Activated naive CD4-positive, alpha-beta T cell treated with anti-CD3 and anti-CD28 coated beads for 36 hours (primary cell): ENCODE results near the gene POP4. TPM values are rescaled to one million over a fixed set of nuclear protein-coding genes. Genes with fewer than 3 reads are reported as not detected.

Source experiments
- CTCF ChIA-PET: fragments of 350-600 bp; sonication (Branson Sonifier 250); formaldehyde crosslinking; loops from one replicate; lab custom pipeline; 2021; ENCODE audit warnings: antibody characterized with exemption; lab: Charles Lee
- DNase-seq: peaks from one replicate; pipeline ENCODE4 v3.0.0-alpha.2; 2020
- H3K27ac Mint-ChIP-seq: one replicate; pipeline ENCODE4 v1.8.0; 2021; ENCODE audit warnings: mild to moderate bottlenecking, mixed read lengths
- H3K27me3 Mint-ChIP-seq: one replicate; pipeline ENCODE4 v1.8.0; 2021; ENCODE audit warnings: low read depth, mixed read lengths
- H3K36me3 Mint-ChIP-seq: one replicate; pipeline ENCODE4 v1.8.0; 2021; ENCODE audit warnings: low read depth, mixed read lengths
- H3K4me1 Mint-ChIP-seq: one replicate; pipeline ENCODE4 v1.8.0; 2021; ENCODE audit warnings: low read depth, mixed read lengths
- H3K4me3 Mint-ChIP-seq: one replicate; pipeline ENCODE4 v1.8.0; 2021; ENCODE audit warnings: mild to moderate bottlenecking, moderate library complexity, mixed read lengths
- H3K9me3 Mint-ChIP-seq: one replicate; pipeline ENCODE4 v1.8.0; 2021; ENCODE audit warnings: mixed read lengths
- intact Hi-C: fragments of 100-400 bp; cut with micrococcal nuclease; formaldehyde crosslinking; loops from one replicate; pipeline ENCODE4 v1.15.1; 2023
- total RNA-seq, 2 experiments: library from RNA; stranded (reverse); gene quantifications; one replicate each; pipeline ENCODE4 v1.2.3, GENCODE V29; 2021

The POP4 gene
- total RNA-seq, 2 experiments from 2014 or later: 79.5 to 83.3 TPM

DNA sequence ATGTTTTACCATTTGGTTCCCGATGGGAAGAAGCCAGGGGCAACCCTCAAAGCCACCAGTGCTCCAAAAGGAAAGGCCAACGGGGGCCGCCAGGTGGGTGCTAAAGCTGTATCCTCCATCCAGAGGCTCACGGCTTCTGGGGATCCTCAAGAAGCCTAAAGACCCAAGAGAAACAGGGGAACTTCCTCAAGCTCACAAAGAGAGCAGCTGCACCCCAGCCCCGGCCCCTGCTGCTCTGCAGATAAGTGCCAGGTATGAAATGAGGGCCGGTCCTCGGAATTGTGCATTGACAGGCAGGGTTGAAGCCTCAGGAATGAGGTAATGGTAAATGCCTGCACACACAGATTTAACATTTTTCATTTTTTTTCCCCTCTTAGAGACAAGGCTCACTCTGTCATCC, 8.0 kb upstream of the POP4 start:
- Mint-ChIP-seq H3K27me3 (peaks cover 5% of the 10 kb centered on the region), H3K4me1 (no peaks in the 10 kb centered on the region), H3K27ac (no peak overlapping the region), H3K36me3 (no peaks in the 10 kb centered on the region), H3K4me3 (no peak overlapping the region), H3K9me3 (no peaks in the 10 kb centered on the region)
- intact Hi-C loops: loop anchor here (10.0 kb wide), 1 partner anchor 133 kb away; no protein-coding TSS in a partner anchor
- no peak for DNase-seq
- CTCF ChIA-PET: interaction anchor here (0.9 to 2.4 kb wide), 6 partner anchors 10 to 118 kb away, joined by 3 to 10 read pairs (median 4); no protein-coding TSS in a partner anchor

DNA sequence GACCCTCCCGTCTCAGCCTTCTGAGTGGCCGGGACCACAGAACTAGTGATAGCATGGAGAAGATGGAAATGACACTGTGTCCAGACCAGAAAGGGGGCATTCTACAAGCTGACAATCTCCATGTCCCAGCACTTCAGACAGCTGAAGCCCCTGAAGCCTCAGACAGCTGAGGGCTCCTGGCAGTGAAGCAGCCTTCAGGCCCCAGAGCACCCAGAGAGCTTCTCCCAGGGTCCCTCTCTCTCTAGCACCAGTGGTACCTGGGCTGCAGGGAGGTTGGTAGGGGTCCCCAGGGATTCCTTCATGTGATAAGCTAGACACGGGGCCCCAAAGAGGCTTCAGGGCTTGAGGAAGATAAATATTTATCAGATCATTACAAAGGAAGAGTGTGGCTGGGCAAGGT, 7.6 kb upstream of the POP4 start:
- CTCF ChIA-PET: interaction anchor here (0.6 to 2.4 kb wide), 6 partner anchors 11 to 220 kb away, joined by 3 to 10 read pairs (median 3); no protein-coding TSS in a partner anchor
- no peaks in the 10 kb centered on the region for H3K9me3 Mint-ChIP-seq
- no peaks in the 10 kb centered on the region for H3K4me1 Mint-ChIP-seq
- peaks cover 5% of the 10 kb centered on the region for H3K27me3 Mint-ChIP-seq
- no peak overlapping the region for H3K4me3 Mint-ChIP-seq
- no peaks in the 10 kb centered on the region for H3K36me3 Mint-ChIP-seq
- intact Hi-C loops: loop anchor here (10.0 kb wide), 1 partner anchor 134 kb away; no protein-coding TSS in a partner anchor
- no peak for DNase-seq
- H3K27ac Mint-ChIP-seq: no peak overlapping the region

DNA sequence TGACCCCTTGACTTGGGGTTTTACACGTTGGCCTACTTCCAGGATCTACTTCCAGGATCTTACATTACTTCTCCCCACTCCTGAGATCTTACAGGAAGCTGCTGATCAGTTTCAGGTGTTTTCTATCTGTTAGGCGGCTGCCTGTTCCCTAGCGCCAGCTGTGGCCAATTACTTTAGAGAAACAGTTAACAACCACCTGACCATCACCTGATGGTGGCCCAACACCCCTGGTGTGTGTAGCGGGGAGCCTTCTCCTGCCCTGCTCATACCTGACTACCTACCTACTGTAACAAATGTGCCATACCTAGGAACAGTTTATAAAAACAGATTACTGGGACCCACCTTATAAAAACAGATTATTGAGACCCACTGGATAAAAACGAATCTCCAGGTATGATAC, 2.8 kb upstream of the POP4 start:
- H3K9me3 Mint-ChIP-seq: no peaks in the 10 kb centered on the region
- CTCF ChIA-PET: no interaction called here
- intact Hi-C loops: loop anchor here (10.0 kb wide), 1 partner anchor 339 kb away; no protein-coding TSS in a partner anchor

DNA sequence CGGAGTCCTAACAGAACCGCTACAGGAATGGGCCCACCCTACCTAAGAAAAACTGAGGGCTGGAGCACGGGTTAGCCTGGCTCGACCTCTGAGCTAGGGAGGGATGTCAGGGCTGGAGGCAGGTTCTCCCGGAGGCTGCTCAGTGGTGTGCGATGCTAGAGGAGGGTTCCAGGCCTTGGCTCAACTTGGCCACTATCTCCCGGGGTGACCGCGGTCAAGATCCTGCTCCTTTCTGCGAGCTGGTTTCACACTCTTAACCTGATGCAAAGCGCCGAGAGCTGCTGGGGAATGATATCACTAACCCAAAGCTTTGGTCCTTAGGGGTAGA, 301 bp downstream of the POP4 start:
- Mint-ChIP-seq H3K27me3 (no peaks in the 10 kb centered on the region), H3K36me3 (peaks cover 13% of the 10 kb centered on the region), H3K27ac (peak overlapping the region; percentile 100), H3K4me3 (peak overlapping the region; percentile 100), H3K9me3 (no peaks in the 10 kb centered on the region), H3K4me1 (peaks cover 29% of the 10 kb centered on the region)
- intact Hi-C loops: loop anchor here (1.0 to 10.0 kb wide), 12 partner anchors 19 to 1814 kb away; partner anchors contain the start of genes PLEKHF1, UQCRFS1 and URI1
- no peak for DNase-seq
- CTCF ChIA-PET: interaction anchor here (0.5 to 6.9 kb wide), 15 partner anchors 13 to 412 kb away, joined by 3 to 102 read pairs (median 5); partner anchors contain the start of gene PLEKHF1

More for the DNA sequence above, 2.8 kb upstream of the POP4 start:
- Mint-ChIP-seq H3K27me3 (no peaks in the 10 kb centered on the region), H3K27ac (no peak overlapping the region), H3K36me3 (peaks cover 4% of the 10 kb centered on the region), H3K4me1 (peaks cover 20% of the 10 kb centered on the region), H3K4me3 (no peak overlapping the region)
- no peak for DNase-seq

DNA sequence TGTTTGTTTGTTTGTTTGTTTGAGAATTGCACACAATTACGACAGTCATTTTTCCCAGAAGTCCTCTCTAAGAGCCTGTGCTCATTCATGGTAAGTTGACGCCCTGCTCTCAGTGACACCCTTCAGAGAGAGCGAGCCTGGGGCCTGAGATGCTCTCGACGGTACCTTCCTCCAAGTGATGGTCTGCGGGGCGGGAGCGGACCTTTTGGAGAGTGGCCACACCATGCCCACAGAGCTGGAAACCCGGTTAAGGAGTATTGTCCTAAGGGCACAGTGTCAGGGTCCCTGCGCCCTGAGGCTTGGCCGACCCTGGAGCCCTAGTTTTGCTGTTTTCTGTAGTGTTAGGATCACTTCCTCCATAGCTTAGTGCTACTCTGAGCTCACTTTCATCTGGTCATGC, 3.6 kb downstream of the POP4 start:
- Mint-ChIP-seq H3K9me3 (no peaks in the 10 kb centered on the region), H3K36me3 (peaks cover 33% of the 10 kb centered on the region), H3K27me3 (no peaks in the 10 kb centered on the region), H3K4me1 (peaks cover 27% of the 10 kb centered on the region), H3K4me3 (no peak overlapping the region), H3K27ac (no peak overlapping the region)
- intact Hi-C loops: loop anchor here (1.0 to 10.0 kb wide), 7 partner anchors 59 to 1817 kb away; no protein-coding TSS in a partner anchor
- DNase-seq: no peak
- CTCF ChIA-PET: interaction anchor here (0.9 to 6.9 kb wide), 16 partner anchors 9 to 112 kb away, joined by 3 to 147 read pairs (median 12); partner anchors contain the start of genes C19orf12 and PLEKHF1

DNA sequence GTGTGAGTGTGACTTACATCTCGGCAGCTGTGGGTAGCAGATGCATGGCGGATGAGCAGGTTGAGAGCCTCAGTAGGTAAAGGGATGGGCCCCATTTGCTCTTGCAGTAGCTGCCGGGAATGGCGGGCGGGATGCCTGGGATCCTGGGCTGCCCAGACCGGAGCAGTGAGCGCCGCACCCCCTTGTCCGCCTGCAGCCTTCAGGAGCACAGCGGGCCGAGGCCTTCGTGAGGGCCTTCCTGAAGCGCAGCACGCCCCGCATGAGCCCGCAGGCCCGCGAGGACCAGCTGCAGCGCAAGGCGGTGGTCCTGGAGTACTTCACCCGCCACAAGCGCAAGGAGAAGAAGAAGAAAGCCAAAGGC, 4.1 kb downstream of the POP4 start:
- CTCF ChIA-PET: interaction anchor here (0.6 to 6.9 kb wide), 31 partner anchors 10 to 393 kb away, joined by 3 to 147 read pairs (median 5); partner anchors contain the start of genes C19orf12 and PLEKHF1
- Mint-ChIP-seq H3K27me3 (no peaks in the 10 kb centered on the region), H3K27ac (no peak overlapping the region), H3K4me3 (no peak overlapping the region), H3K9me3 (no peaks in the 10 kb centered on the region), H3K36me3 (peaks cover 33% of the 10 kb centered on the region), H3K4me1 (peaks cover 24% of the 10 kb centered on the region)
- DNase-seq: no peak
- intact Hi-C loops: loop anchor here (1.0 kb wide), 3 partner anchors 58 to 106 kb away; no protein-coding TSS in a partner anchor

DNA sequence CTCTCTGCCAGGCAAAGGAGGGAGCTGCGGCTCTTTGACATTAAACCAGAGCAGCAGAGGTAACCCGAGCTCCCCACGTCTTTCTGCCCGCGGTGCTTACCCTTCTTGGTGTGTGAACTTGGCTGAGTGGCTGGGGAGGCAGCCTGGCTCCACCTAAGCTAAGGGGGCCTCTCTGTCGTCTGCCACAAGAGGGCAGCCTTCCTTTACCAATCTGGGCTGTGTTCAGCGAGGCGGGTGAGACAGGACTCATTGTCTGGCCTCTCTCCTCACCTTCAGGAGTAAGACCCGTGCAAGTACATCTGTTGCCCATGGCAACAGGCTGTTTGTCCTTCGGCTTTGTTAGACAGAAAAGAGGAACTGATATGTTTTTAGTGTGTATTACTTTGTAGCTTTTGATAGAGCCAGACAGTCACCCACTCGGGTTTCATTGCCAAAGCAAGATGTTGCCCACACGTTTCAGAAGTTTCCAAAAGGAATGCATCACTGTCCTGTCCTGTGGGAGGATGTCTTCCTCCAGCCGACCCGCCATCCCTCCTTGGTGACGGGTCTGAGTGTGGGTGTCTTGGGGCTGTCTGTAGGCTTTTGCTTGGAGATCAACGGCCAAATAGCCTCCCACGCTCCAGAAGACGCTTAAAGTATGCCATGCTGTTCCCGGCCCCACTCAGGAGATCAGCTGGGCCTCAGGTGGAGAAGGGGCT, 4.6 kb downstream of the POP4 start:
- H3K4me3 Mint-ChIP-seq: no peak overlapping the region
- peaks cover 38% of the 10 kb centered on the region for H3K36me3 Mint-ChIP-seq
- no peaks in the 10 kb centered on the region for H3K27me3 Mint-ChIP-seq
- CTCF ChIA-PET: interaction anchor here (0.6 to 6.9 kb wide), 33 partner anchors 10 to 393 kb away, joined by 3 to 147 read pairs (median 5); partner anchors contain the start of genes C19orf12 and PLEKHF1
- no peak overlapping the region for H3K27ac Mint-ChIP-seq
- H3K4me1 Mint-ChIP-seq: peaks cover 24% of the 10 kb centered on the region
- intact Hi-C loops: loop anchor here (1.0 kb wide), 3 partner anchors 58 to 106 kb away; no protein-coding TSS in a partner anchor
- peak; percentile 92 for DNase-seq
- no peaks in the 10 kb centered on the region for H3K9me3 Mint-ChIP-seq

DNA sequence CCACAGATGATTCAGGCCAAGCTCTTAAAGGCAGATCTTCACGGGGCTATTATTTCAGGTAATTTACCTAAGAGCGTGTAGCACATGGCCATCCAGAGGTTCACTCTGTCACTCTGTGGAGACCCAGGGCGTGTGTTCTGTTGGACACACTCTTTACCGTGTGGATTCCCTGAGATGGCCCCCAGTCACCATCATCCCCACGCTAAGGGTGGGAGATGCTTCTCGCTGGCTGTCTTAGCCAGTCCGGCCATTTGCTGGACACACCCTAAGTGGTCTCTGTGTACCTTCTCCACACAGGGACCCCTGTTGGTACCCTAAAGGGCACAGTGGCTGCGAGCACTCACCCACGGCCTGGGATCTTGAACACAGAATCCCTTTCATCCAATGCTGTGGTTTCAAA, 6.0 kb downstream of the POP4 start:
- Mint-ChIP-seq H3K4me3 (no peak overlapping the region), H3K27ac (no peak overlapping the region), H3K36me3 (peaks cover 39% of the 10 kb centered on the region)

DNA sequence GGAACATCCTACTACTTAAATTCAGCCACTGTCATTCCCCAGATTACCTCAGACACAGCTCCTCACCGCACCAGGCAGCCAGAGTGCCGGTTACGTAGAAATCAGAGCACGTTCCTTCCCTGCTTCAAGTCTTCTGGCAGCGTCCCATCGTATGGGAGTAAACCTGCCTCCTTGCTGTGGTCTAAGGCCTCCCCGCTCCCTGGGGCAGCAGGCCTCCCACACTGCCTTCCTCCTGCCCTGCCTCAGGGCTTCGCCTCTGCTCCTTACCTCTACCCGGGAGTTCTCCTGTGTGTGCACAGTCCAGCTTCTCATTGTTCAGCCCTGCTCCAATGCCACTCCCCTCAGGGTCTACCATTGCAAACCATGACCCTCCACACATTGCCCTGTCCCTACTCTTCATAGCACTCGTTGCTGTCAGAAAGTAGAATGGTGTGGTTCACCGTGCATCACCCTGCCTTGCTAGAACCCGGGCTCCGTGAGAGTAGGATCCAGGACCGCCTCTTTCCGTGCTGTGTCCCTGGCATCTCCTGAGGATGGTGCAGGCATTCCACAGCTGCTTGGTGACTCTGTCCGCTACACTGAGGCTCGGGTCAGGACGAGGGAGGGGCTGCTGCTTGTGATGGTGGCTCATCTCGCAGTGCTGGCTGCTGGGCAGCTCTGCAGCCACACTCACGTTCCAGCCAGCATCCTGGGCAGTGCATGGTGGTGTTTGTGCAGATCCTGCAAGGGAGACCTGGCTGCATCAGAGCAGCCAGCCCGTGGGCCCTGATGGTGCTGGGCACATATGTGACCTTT, 6.9 kb downstream of the POP4 start:
- H3K9me3 Mint-ChIP-seq: no peaks in the 10 kb centered on the region
- H3K4me3 Mint-ChIP-seq: no peak overlapping the region
- DNase-seq: no peak
- CTCF ChIA-PET: interaction anchor here (0.8 to 6.8 kb wide), 4 partner anchors 15 to 102 kb away, joined by 3 to 147 read pairs (median 58); partner anchors contain the start of gene C19orf12
- no peak overlapping the region for H3K27ac Mint-ChIP-seq
- no peaks in the 10 kb centered on the region for H3K27me3 Mint-ChIP-seq
- H3K4me1 Mint-ChIP-seq: peaks cover 9% of the 10 kb centered on the region
- intact Hi-C loops: no loop called here
- peaks cover 40% of the 10 kb centered on the region for H3K36me3 Mint-ChIP-seq

More for the DNA sequence above, 6.0 kb downstream of the POP4 start:
- Mint-ChIP-seq H3K27me3 (no peaks in the 10 kb centered on the region), H3K9me3 (no peaks in the 10 kb centered on the region), H3K4me1 (peaks cover 13% of the 10 kb centered on the region)
- CTCF ChIA-PET: interaction anchor here (0.6 to 6.9 kb wide), 11 partner anchors 9 to 915 kb away, joined by 4 to 147 read pairs (median 21); partner anchors contain the start of genes C19orf12 and PLEKHF1
- no peak for DNase-seq
- intact Hi-C loops: no loop called here

DNA sequence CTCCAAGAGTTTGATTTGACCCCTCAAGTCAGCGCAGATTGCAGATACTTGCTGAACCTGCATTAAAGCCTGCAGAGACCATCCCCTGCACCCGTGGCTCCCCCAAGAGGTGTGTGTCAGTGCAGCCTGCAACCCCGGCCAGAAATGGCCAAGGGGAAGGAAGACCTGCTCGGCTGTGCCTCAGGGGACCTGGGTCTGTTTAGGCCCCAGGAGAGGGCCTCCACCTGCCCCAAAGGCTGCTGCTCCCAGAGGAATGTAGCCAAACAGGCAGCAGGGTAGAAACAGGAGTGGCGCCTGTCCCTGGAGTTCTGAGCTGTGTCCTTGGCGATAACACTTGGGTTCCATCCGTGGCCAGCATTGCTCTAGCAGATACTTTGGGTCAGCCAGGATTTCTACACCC, 8.0 kb downstream of the POP4 start:
- Mint-ChIP-seq H3K27me3 (no peaks in the 10 kb centered on the region), H3K4me3 (no peak overlapping the region), H3K9me3 (no peaks in the 10 kb centered on the region), H3K27ac (no peak overlapping the region), H3K36me3 (peaks cover 39% of the 10 kb centered on the region), H3K4me1 (peaks cover 6% of the 10 kb centered on the region)
- intact Hi-C loops: no loop called here
- CTCF ChIA-PET: interaction anchor here (1.4 to 6.8 kb wide), 3 partner anchors 78 to 102 kb away, joined by 4 to 147 read pairs (median 82); partner anchors contain the start of gene C19orf12
- no peak for DNase-seq

DNA sequence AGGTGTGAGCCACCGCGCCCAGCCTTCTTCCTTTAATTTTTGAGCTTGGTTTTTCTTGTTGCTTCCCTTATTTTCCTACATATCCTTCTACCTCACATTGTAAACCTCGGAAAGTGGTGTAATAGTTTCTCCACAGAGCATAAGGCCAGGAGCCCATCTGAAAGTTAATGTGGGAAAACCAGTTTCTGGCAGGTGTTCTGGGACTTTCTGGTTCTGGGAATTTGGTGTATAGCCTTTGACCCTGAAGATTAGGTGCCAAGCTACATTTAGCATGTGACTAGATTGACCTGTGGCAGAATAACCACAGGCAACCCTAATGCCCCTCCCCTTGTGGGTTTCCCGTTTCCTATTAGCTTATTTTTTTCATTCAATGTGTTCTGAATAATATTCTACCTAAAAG, 8.7 kb downstream of the POP4 start:
- intact Hi-C loops: no loop called here
- peaks cover 6% of the 10 kb centered on the region for H3K4me1 Mint-ChIP-seq

More for the DNA sequence above, 8.7 kb downstream of the POP4 start:
- CTCF ChIA-PET: interaction anchor here (0.7 to 6.8 kb wide), 4 partner anchors 53 to 114 kb away, joined by 3 to 147 read pairs (median 4); no protein-coding TSS in a partner anchor
- Mint-ChIP-seq H3K4me3 (no peak overlapping the region), H3K9me3 (no peaks in the 10 kb centered on the region), H3K27me3 (no peaks in the 10 kb centered on the region), H3K27ac (no peak overlapping the region), H3K36me3 (peaks cover 33% of the 10 kb centered on the region)
- DNase-seq: no peak
